HG02943 (cell line): ENCODE results near the gene GLI3.

Experiments
- ATAC-seq: cut with Tn5 transposase; IDR thresholded peaks from one replicate; pipeline ENCODE4 v1.9.1; 2021; ENCODE audit warnings: mild to moderate bottlenecking, low read depth, moderate library complexity; ENCODE audit not compliant: unreplicated experiment

The GLI3 gene

GRCh38 chr7:41911792-41912191, 325.2 kb downstream of the GLI3 start:
- no peak for ATAC-seq
